GM18907 (cell line): ENCODE measurements around the gene CRTC2.

Source experiments
- ATAC-seq: cut with Tn5 transposase; IDR thresholded peaks from one replicate; pipeline ENCODE4 v1.9.1; 2021; ENCODE audit warnings: mild to moderate bottlenecking, moderate library complexity; ENCODE audit not compliant: unreplicated experiment

Gene CRTC2

GRCh38 chr1:153899509-153899908 is 58.9 kb downstream of the CRTC2 start:
- no peak for ATAC-seq
